AG08396 (cell line): ENCODE data around the gene PLEKHB1.
A peak's percentile ranks its signal among the peaks of the same experiment; 100 is the strongest.

ENCODE experiments used
- DNase-seq: peaks from one replicate; pipeline ENCODE4 v3.0.0; 2012; ENCODE audit warnings: low spot score, mixed read lengths

The PLEKHB1 gene, protein sequence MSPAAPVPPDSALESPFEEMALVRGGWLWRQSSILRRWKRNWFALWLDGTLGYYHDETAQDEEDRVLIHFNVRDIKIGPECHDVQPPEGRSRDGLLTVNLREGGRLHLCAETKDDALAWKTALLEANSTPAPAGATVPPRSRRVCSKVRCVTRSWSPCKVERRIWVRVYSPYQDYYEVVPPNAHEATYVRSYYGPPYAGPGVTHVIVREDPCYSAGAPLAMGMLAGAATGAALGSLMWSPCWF

DNA sequence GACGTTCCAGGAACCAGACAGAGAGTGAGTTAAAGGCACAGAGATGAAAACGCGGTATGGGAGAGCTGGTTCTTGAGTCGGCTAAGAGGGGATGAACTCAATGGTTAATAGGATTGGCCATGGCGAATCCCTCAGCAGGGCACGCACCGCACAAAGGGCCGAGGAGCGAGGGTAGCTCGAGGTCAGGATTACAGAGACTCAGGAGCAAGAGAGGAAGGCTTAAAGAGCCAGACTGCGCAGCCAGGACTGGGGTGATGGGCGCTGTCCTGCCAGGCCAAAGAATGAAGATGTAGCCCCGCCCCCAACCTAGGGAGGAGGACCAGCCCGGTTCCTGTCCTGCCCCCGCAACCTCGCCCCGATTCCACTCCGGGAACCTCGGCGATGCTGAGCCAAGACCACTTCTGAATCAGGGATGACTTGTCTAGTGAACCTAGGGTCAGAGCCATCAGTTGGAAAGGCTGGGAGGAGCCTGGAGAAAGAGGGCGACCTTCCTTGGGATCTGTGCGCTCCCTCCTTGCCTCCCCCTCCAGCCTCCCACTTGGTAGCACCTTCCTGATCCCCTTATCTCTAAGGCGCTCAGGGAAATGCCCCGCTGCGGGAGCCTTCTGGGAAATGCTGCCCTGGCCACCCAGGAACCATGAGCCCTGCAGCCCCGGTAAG is at the start of gene PLEKHB1:
PLEKHB1 (plus strand) TSS at position 610 of the 660 bp plus-strand sequence; CDS start at position 638, 28 bp downstream.
- DNase-seq = no peak

DNA sequence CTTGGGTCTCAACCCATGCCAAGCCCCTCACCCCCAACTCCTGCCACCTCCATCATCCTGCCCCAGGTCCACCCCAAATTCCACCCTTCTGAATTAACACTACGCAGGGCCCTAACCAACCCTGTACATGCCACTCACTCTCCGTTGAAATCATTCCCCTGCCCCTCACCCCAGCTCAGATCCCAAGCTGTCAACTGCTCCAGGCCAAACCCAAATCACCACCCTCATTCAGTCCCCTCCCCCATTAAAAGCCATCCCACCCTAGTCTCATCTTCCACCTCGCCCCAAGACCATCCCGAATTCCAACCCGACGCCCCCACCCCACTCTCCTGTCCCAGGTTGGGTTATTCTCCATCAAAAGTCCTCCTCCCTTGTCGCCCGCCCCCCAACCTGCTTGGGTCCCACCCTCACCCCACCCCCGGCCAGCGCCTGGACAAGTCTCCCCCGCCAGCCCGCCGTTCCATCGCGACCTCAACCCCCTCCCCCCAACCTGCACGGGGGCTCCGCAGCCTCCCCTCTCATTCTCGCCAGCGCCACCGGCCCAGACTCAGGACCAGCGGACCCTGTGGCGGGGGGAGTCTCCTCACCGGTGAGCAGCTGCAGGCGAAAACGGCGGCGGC is 48.9 kb upstream of the PLEKHB1 start:
- no peak for DNase-seq

DNA sequence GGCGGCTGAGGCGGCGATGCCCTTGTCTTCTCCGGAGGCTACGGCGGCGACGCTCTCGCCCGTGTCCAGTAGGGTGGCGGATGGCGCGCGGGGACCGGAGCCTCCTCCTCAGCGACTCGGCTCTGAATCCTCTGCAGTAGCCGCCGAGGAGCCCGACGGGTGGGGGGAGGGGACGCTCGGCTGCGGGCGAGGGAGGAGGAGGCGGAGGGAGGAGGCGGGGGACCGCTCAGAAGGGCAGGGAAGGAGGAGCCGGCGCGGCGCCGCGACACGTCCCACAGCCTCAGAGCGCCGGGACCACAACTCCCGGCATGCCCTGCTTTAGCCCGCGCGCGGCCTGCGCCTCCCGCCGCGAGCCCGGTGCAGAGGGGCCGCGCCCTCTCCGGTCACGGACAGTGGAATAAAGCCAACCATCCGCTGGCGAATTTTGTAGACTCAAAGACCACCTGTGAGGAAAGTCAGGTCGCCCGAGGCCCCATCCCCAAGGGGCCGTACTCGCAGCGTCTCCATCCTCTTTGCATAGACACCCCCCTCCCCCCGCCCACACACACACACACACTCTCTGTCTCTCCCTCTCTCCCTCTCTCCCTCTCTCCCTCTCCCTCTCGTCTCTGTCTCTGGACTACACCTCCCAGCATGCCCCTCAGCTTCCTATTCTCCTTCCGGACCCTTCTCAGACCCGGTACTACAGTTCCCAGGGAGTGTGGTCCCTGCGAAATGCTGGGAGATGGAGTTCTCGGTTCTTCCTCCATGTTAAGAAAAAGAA is 48.2 kb upstream of the PLEKHB1 start, which contains the start of gene FAM168A:
FAM168A (minus strand) TSS at position 157 of the 763 bp plus-strand sequence. CDS start 129,638 bp downstream, outside the sequence.
- DNase-seq = peak; percentile 97

DNA sequence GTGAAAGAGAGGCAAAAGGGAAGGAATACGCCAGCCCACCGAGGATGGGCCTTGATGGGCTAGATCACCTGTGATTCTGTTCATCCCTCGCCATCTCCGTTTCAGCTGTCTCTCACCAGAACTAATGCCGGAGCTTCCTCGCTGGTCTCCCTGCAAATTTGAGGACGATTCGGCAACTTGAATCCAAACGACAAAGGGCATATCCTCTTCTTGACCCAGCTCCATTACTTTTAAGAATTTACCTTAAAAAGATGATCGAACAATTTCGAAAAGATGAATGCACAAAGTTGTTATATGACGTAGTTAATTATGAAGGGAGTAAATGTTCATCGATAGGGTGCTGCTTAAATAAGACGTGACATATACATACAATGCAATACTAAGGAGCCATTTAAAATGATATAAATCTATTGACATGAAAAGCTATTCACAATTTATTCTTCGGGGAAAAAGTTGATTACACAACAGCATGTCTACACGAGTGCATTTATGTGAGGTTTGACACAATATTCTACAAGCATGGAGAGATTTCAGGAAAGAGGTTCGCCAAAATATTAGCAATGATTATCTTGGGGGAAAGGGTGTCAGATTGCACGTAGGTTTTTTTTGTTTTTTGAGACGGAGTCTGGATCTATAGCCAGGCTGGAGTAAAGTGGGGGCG is 47.5 kb upstream of the PLEKHB1 start:
- no peak for DNase-seq

DNA sequence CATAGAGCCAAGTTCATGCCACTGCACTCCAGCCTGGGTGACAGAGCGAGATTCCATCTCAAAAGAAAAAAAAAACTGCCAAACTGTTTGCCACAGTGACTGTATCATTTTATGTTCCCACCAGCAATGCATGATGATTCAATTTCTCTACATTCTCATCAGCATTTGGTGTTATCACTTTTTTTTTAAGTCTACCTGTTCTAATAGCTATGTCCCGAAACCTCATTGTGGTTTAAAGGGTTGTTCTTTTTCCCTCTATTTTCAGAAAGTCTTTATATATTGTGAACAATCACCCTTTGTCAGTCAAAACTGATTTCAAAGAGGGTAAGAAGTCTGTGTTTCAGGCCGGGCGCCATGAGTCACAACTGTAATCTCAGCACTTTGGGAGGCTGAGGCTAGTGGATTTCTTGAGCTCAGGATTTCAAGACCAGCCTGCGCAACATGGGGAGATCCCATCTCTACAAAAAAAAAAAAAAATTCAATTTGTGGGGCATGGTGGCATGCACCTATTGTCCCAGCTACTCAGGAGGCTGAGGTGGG is 33.7 kb upstream of the PLEKHB1 start:
- no peak for DNase-seq

DNA sequence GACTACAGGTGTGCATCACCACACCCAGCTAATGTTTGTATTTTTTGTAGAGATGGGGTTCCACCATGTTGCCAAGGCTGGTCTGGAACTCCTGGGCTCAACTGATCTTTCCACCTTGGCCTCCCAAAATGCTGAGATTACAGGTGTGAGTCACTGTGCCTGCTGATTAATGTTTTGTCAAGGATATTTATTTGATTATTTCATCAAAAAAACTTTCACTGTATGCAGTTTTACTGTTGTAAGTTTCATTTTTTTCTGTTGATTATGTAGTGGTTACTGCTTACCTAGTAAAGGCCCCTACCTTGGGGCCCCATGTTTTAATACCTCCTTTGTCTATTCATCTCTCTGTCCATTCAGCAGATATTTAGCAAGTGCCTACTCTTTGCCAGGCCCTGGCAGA is 31.8 kb upstream of the PLEKHB1 start:
- no peak for DNase-seq

DNA sequence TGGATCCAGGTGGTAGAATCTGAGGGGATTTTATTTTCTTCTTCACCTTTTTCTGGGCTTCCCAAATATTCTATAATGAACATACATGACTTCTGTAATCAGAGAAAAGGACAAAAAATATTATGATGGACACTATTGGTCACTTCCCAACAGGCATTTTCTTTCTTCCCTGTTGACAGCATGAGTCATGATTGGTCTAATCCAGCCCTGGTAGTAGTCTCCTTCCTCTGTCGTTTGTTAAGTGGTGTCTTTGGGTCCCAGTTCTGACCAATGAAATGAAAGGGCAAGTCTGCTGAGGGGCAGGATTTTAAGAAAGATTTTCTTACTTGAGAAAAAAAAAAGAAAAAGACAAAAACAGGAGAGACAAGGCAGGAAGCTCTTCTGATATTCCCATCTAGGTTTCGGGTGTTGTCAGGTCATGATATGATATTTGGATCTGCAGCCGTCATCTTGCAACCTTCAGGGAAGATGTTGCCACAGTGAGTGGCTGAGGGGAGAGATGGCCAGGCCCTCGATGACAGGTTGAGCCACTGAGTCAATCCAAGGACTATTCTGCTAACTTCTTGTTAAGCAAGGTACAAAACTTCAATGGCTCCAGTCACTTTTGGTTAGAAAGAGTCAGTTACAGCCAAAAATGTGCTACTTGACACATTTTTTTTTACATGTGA is 23.3 kb upstream of the PLEKHB1 start:
- DNase-seq = no peak

DNA sequence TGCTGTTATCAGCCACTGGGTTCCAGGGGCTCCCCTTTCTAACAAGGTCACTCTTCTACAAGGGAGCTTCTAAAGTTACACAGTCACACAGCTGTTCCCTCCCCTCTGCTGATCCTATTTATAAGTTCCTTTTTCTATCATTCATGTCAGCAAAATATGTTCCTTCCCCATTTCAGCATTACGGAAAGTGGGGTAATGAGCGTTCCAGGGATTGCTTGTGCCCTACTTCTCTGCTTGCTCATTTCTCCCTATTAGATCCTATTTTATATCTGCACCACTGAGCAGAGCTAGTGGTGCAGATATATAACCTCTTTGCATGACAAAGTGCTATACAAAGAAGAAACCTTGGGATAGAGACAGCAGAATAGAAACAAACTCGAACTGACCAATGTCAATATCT is 22.7 kb upstream of the PLEKHB1 start:
- no peak for DNase-seq

DNA sequence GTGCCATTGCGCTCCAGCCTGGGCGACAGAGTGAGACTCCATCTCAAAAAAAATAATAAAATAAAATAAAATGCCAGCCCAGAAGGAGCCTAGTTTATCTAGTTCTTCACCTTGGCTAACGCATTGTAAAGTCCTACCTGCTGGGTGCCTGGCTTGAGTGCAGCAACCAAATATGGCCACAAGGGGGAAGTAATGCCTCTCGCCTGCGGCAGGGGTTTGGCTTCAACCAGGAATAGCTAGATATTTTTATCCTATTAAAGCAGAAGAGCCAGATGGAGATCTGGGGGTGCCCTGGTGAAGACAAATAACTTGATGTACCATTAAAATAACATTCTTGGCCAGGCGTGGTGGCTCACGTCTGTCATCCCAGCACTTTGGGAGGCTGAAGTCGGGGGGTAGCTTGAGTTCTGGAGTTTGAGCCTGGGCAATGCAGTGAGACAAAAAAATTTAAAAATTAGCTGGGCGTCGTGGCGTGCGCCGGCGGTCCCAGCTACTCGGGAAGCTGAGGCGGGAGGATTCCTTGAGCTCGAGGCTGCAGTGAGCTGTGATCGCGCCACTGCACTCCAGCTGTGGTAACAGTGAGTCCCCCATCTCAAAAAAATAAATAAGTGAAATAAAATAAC is 20.6 kb upstream of the PLEKHB1 start:
- DNase-seq = peak; percentile 85

DNA sequence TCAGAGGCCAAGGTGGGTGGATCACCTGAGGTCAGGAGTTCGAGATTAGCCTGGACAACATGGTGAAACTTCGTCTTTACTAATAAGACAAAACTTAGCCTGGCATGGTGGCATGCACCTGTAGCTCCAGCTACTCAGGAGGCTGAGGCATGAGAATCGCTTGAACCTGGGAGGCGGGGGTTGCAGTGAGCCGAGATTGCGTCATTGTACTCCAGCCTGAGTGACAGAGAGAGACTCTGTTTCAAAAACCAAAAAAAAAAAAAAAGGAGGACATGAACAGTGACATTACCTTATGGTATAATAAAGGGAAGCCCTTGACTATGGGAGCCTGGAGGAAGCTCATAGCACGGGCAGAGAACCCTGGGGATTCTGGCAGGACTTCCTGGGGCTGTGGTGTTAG is 16.5 kb upstream of the PLEKHB1 start:
- no peak for DNase-seq

DNA sequence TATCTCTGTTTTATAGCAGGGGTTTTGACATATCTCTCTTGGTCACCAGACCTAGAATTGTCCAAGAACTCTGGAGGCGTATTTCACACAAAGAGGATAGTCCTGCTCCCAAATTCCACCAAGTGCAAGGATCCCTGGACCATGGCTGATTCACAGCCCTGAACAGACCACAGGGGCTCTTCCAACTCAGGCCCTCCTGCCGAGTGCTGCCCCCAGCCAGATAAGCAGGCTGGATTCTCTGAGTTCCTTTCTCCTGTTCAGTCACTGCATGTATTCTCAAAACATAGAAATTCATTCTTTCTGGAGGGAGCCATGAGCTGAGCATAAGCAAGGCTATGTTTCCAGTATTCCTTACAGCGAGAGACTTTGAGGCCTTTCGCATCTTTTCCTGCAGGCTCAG is 13.4 kb upstream of the PLEKHB1 start:
- DNase-seq = no peak

DNA sequence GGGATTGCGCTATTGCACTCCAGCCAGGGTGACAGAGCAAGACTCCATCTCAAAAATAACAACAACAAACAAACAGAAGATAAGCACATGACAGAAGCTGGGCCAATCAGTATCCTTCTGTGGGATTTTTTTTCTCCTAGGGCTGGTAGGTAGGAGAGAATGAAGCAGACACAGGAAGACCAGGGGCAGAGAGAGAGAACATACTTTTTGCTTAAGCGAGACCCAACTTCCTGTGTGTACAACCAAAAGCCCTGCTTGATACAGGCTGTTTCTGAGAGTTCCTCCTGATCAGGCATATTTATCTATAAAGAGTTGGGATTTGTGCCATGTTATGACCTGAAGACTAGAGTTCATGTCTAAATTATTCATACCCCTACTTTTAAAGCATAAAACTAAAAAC is 12.4 kb upstream of the PLEKHB1 start:
- DNase-seq = no peak

DNA sequence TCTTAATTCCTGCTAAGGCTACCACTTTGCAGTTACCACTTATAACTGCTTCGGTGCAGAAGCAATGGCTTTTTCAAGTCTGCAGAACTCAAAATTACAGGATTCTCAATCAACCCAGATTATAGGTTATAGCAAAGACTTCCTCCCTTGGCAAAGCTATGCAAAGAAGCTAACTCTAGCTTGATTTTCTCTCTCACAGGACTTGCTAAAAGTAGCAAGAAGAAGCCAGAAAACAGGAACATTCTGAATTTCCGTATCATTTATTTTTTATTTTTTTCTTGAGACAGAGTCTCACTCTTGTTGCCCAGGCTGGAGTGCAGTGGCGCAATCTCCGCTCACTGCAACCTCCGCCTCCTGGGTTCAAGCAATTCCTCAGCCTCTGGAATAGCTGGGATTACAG is 10.7 kb upstream of the PLEKHB1 start:
- DNase-seq = no peak

DNA sequence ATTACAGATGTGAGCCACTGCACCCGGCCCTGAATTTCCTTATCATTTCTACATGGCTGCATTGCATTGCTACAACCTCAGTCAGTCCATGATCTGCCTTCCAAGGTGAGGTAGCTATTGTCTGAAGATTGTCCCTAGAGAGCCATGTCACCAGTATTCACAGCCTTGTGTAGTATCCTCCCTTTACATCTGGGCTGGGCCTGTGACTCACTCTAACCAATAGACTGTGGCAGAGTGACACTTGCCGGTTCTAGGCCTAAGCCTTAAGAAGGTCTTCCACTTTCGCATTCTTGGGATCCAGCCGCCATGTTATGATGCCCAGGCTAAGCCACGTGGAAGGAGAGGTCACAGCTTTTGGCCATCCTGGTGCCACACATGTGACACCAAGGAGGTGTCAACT is 10.1 kb upstream of the PLEKHB1 start:
- DNase-seq = no peak

DNA sequence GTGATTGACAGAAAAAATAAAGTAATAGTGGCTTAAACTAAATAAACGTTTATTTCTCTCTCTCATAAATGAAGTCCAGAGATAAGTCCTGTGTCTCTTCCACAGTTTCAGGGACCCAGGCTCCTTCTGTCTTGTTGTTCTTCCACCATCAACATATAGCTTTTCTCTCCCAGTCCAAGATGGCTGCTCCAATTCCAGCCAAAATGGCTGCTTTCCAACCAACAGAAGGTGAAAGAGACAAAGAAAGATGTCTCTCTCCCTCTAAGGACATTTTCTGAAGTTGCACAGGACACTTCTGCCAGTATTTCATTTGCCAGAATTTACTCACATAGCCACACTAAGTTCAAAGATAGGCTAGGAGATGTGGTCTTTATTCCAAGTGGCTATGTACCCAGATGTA is 9.4 kb upstream of the PLEKHB1 start:
- DNase-seq = no peak

DNA sequence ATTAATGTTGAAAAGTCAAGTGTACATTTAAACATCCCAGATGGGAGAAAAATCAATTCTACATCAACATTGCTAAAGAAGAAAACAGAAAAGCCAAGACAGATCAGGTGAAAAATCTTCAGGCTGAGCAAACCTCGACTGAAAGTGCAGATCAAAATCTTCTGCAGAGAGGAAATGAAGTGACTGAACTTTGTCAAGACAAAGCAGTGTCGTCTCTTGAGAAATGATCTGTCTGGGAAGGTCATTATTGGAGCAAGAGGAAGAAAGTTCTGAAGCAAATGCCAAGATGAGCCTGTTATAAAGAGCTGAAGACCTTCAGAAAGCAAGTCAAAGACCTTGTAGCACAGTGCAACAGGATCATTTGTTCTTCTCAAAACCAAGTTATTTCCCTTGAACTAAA is 5.8 kb upstream of the PLEKHB1 start:
- no peak for DNase-seq

DNA sequence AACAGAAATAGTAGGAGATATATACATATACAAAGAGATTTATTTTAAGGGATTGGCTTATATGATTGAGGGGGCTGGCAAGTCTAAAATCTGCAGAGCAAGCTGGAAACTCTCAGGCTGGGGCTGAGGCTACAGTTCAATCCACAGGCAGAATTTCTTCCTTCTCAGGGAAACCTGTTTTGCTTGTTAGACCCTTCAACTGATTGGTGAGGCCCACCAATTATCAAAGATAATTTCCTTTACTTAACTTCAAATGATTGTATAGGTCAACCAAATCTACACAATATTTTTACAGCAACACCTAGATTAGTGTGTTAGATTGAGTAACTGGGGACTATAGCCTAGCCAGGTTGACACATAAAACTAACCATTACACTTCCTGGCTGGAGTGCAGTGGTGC is 4.7 kb upstream of the PLEKHB1 start:
- no peak for DNase-seq

DNA sequence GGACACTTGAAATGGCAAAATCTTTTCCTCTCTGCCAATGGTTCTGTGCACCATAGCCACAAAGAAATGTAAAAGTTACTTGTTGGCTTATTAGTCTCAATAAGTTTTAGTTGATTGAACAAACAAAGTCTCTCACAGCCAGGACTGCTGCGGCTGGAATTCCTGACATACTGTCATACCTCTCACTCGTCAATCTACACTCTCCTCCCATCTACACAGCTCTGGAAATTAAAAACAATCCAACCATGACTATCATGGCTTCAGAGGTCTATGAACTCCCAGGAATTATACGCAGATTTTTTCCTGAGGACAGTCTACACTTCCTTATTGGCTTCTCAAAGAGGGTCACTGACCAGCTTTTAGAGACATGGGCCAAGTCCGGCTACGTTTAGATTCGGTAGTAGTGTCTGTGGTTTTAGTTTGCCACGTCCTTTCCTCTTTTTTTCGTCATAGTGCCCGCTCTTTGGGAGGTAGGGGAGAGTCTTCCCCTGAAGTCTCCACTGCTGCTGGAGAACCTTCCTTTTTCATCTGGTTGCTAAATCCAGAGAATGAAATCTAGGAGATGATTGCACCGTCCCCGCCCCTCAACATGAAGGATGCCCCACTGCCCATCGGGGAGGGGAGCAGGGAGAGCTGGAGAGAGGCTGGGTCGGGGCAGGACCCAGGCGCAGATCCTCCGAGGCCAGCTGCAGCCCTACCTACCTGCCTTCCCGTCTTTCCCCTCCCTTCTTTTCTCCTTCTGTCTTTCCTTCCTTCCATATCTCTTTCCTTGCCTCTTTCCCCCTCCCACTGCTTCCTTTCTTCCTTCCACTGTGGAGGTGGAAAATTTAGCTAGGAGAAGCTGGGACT is 1.0 kb upstream of the PLEKHB1 start:
- no peak for DNase-seq

DNA sequence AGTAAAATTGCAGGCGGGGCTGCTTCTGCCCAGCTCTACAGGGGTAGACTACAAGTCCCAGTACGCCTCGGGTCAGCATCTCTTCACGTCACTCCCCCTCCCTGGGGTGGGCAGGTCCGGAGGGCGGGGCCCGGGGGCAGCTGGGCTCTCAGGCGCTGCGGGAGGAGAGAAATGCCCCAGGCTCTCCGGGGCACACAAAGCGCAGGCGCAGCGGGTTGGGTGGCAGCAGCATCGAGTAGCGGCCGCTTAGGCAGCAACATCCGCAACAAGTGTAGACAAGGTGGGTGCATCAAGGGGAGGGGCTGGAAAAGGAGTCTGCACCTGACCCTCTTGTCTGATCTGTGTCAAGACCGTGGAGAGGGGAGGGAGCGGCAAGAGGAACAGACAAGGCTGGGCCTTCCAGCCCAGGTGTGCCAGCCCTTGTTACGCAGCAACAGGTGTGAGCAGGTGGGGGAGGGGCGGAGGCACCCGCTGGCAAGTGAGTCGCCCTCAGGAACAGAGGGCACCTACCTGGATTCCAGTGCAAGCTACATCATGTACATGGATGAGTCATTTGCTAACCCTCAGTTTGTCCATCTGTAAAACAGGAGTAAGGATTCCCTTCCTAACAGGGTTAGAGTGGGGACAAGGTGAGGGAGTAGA is 1.2 kb downstream of the PLEKHB1 start:
- DNase-seq = peak; percentile 90
